Hepatocyte (in vitro differentiated cells): ENCODE measurements around the gene JAG2.

Experiments used
- CTCF ChIP-seq: fragments of 200-600 bp; sonication (generic); IDR thresholded peaks from 2 replicates; pipeline ENCODE4 v1.5.1; 2016; ENCODE audit warnings: antibody characterized with exemption, mild to moderate bottlenecking; ENCODE audit not compliant: poor library complexity
- EZH2 ChIP-seq: fragments of 200-600 bp; sonication (generic); IDR thresholded peaks from 2 replicates; pipeline ENCODE4 v1.6.1; 2016; ENCODE audit warnings: antibody characterized with exemption, mild to moderate bottlenecking, borderline replicate concordance

- no peak for TF ChIP-seq CTCF
- TF ChIP-seq EZH2, result no peak
Measured at GRCh38 chr14:105187935-105188524, 19.5 kb upstream of the JAG2 start.
